Right lobe of liver (tissue), 4 donors: Measurements from ENCODE around the gene C15orf61.

Source experiments
- POLR2A ChIP-seq: fragments of 450-650 bp; IDR thresholded peaks from one replicate; pipeline ENCODE4 v1.6.1; 2017; ENCODE audit warnings: antibody characterized with exemption, mild to moderate bottlenecking
- TF ChIP-seq, protein P1 (sequence below), 4 donors: fragments of 200-600 bp in 3 of 4; fragments of 450-650 bp in 1 of 4; IDR thresholded peaks; one replicate each; pipeline versions ENCODE4 v1.5.1 to v1.8.0; 2016 to 2022; ENCODE audit warnings: antibody characterized with exemption in 4 of 4, mild to moderate bottlenecking in 2 of 4
- donor health status: DM: no; HTN: no; CAD: no.
- donor health status: DM: no; HTN: no; CAD: no.
- donor health status: DM: no; HTN: yes; CAD: no.

DNA sequence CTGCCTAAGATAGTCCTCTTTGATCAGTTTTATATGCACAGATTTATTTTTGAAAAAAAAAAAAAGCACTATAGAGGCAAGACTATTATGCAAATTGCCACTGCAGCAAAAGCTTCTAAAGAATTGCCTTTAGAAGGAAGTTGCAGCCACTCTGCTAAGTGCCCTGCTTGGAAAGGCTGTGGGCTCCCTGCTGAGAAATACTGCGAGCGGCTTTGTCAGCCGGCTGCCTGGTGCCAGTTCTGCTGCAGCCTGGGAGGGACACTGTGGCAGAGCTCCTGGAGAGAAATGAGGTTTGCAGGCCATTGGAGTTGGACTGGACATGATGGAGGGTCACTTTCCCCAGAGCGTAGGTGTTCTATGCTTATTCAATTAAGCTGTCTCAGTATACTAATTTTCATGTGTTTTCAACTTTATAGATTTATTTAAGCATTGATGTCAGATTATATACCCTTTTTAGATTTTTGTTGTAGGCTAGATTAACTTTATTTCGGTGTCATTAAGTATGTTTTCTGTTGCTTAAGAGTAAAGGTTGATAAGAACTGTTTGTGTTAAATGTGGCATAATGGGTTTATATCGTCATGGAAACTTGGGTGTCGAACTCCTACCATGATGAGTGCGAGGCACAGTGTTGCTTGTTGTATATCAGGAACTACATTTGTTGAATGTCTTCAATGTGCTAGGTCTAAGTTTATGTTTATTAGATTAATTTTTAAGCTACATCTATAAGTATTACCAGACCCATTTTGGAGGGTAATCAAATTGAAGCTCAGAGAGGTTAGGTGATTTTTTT lies 28.1 kb downstream of the C15orf61 start:
- TF ChIP-seq, protein P1, sequence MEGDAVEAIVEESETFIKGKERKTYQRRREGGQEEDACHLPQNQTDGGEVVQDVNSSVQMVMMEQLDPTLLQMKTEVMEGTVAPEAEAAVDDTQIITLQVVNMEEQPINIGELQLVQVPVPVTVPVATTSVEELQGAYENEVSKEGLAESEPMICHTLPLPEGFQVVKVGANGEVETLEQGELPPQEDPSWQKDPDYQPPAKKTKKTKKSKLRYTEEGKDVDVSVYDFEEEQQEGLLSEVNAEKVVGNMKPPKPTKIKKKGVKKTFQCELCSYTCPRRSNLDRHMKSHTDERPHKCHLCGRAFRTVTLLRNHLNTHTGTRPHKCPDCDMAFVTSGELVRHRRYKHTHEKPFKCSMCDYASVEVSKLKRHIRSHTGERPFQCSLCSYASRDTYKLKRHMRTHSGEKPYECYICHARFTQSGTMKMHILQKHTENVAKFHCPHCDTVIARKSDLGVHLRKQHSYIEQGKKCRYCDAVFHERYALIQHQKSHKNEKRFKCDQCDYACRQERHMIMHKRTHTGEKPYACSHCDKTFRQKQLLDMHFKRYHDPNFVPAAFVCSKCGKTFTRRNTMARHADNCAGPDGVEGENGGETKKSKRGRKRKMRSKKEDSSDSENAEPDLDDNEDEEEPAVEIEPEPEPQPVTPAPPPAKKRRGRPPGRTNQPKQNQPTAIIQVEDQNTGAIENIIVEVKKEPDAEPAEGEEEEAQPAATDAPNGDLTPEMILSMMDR (IDR thresholded peaks at IDR 0.05): no peak
- TF ChIP-seq POLR2A: no peak
